Tibial artery (tissue), 4 donors: ENCODE measurements around the gene LY6G6F.

Experiments
- DNase-seq, 2 donors: peaks; one replicate each; pipeline ENCODE4 v3.0.0-alpha.2; 2019
- H3K27ac ChIP-seq, 2 donors: fragments of 200-600 bp; sonication (generic) in 1 of 2; 1 replicate in 1 of 2; 2 replicates in 1 of 2; pipeline ENCODE4 v1.5.1; 2018 to 2019; ENCODE audit warnings: mild to moderate bottlenecking in 1 of 2
- H3K27me3 ChIP-seq, 2 donors: fragments of 200-600 bp; sonication (generic) in 1 of 2; one replicate each; pipeline versions ENCODE4 v1.5.1 to v1.6.0; 2016 to 2019
- H3K36me3 ChIP-seq, 3 donors: fragments of 200-600 bp; sonication (generic) in 2 of 3; one replicate each; pipeline ENCODE4 v1.5.1; 2016 to 2019; ENCODE audit warnings: mild to moderate bottlenecking in 2 of 3
- H3K4me1 ChIP-seq, 4 donors: fragments of 200-600 bp; sonication (generic) in 2 of 4; 1 replicate in 3 of 4; 2 replicates in 1 of 4; pipeline ENCODE4 v1.5.1; 2016 to 2019
- H3K4me3 ChIP-seq, 2 donors: fragments of 200-600 bp; sonication (generic) in 1 of 2; 1 replicate in 1 of 2; 2 replicates in 1 of 2; pipeline ENCODE4 v1.5.1; 2018 to 2019; ENCODE audit warnings: mild to moderate bottlenecking in 2 of 2
- H3K9me3 ChIP-seq, 3 donors: fragments of 200-600 bp; sonication (generic) in 1 of 3; one replicate each; pipeline ENCODE4 v1.5.1; 2016 to 2019
- CTCF ChIP-seq, 2 experiments: fragments of 200-600 bp in 1 of 2; fragments of 450-650 bp in 1 of 2; IDR thresholded peaks; one replicate each; pipeline ENCODE4 v1.5.1; 2017 to 2019; ENCODE audit warnings: antibody characterized with exemption in 2 of 2, mild to moderate bottlenecking in 1 of 2, moderate library complexity in 1 of 2
- intact Hi-C: fragments of 100-400 bp; cut with DNase I; formaldehyde crosslinking; loops from one replicate; pipeline ENCODE4 v1.15.0; 2023; ENCODE audit warnings: low total_unique reads

The LY6G6F gene

GRCh38 chr6:31729515-31729978 is 22.9 kb downstream of the LY6G6F start:
- Histone ChIP-seq H3K4me3 (peak overlapping the region; percentile 69 to 78), H3K36me3 (peaks cover 58 to 69% (median 67%) of the 10 kb centered on the region in 3 donors), H3K27ac (peak overlapping the region; percentile 88 to 94), H3K4me1 (peaks cover 0 to 45% (median 34%) of the 10 kb centered on the region in 4 donors), H3K9me3 (no peaks in the 10 kb centered on the region), H3K27me3 (no peaks in the 10 kb centered on the region)
- DNase-seq = peak; percentile 95 to 98
- TF ChIP-seq CTCF (IDR thresholded peaks at IDR 0.05) = no peak
- intact Hi-C loops = loop anchor here (10.0 kb wide), 1 partner anchor 105 kb away; no protein-coding TSS in a partner anchor

GRCh38 chr6:31729979-31730630 is 23.4 kb downstream of the LY6G6F start:
- peaks cover 58 to 69% (median 63%) of the 10 kb centered on the region in 3 donors for H3K36me3 ChIP-seq
- H3K9me3 ChIP-seq = no peaks in the 10 kb centered on the region
- peak; percentile 92 to 95 for DNase-seq
- no peaks in the 10 kb centered on the region for H3K27me3 ChIP-seq
- peak overlapping the region; percentile 69 to 78 for H3K4me3 ChIP-seq
- H3K27ac ChIP-seq = peak overlapping the region; percentile 88 to 94
- intact Hi-C loops = loop anchor here (10.0 kb wide), 1 partner anchor 105 kb away; no protein-coding TSS in a partner anchor
- TF ChIP-seq CTCF (IDR thresholded peaks at IDR 0.05) = peak in 1 of 2 experiments; percentile 13
- peaks cover 0 to 48% (median 36%) of the 10 kb centered on the region in 4 donors for H3K4me1 ChIP-seq

- H3K9me3 ChIP-seq = no peaks in the 10 kb centered on the region
- peaks cover 0 to 48% (median 36%) of the 10 kb centered on the region in 4 donors for H3K4me1 ChIP-seq
- H3K27me3 ChIP-seq = no peaks in the 10 kb centered on the region
- H3K27ac ChIP-seq = peak overlapping the region; percentile 88 to 94
- peak overlapping the region; percentile 69 to 78 for H3K4me3 ChIP-seq
- TF ChIP-seq CTCF (IDR thresholded peaks at IDR 0.05) = no peak
- H3K36me3 ChIP-seq = peaks cover 58 to 66% (median 58%) of the 10 kb centered on the region in 3 donors
- intact Hi-C loops = no loop called here
- DNase-seq = no peak
Observed at GRCh38 chr6:31730631-31731086, 24.0 kb downstream of the LY6G6F start.

- DNase-seq = no peak
- Histone ChIP-seq H3K4me1 (peaks cover 0 to 49% (median 40%) of the 10 kb centered on the region in 4 donors), H3K27ac (no peak overlapping the region), H3K27me3 (no peaks in the 10 kb centered on the region), H3K36me3 (peaks cover 44 to 53% (median 45%) of the 10 kb centered on the region in 3 donors), H3K4me3 (no peak overlapping the region), H3K9me3 (no peaks in the 10 kb centered on the region)
- no peak for TF ChIP-seq CTCF (IDR thresholded peaks at IDR 0.05)
- intact Hi-C loops = no loop called here
Observed at GRCh38 chr6:31732029-31732428, 25.4 kb downstream of the LY6G6F start.

- Histone ChIP-seq H3K4me1 (peaks cover 0 to 46% (median 27%) of the 10 kb centered on the region in 4 donors), H3K4me3 (peak overlapping the region in 1 of 2 donors; percentile 87), H3K27ac (peak overlapping the region; percentile 86 to 96), H3K36me3 (peaks cover 37 to 38% (median 38%) of the 10 kb centered on the region in 3 donors), H3K9me3 (no peaks in the 10 kb centered on the region), H3K27me3 (no peaks in the 10 kb centered on the region)
- no peak for TF ChIP-seq CTCF (IDR thresholded peaks at IDR 0.05)
- no peak for DNase-seq
- intact Hi-C loops = no loop called here
Observed at GRCh38 chr6:31733734-31734133, 27.1 kb downstream of the LY6G6F start.
